GM18858 (cell line): Measurements from ENCODE around the gene SLC9A7.

Experiments
- ATAC-seq: cut with Tn5 transposase; IDR thresholded peaks from one replicate; pipeline ENCODE4 v1.9.1; 2021; ENCODE audit not compliant: unreplicated experiment

Gene SLC9A7

GRCh38 chrX:46653482-46653881, 105.4 kb downstream of the SLC9A7 start:
- no peak for ATAC-seq

- no peak for ATAC-seq
These were observed 109.3 kb downstream of the SLC9A7 start for GRCh38 chrX:46649421-46650260.

GRCh38 chrX:46648660-46649059, 110.3 kb downstream of the SLC9A7 start:
- no peak for ATAC-seq

DNA sequence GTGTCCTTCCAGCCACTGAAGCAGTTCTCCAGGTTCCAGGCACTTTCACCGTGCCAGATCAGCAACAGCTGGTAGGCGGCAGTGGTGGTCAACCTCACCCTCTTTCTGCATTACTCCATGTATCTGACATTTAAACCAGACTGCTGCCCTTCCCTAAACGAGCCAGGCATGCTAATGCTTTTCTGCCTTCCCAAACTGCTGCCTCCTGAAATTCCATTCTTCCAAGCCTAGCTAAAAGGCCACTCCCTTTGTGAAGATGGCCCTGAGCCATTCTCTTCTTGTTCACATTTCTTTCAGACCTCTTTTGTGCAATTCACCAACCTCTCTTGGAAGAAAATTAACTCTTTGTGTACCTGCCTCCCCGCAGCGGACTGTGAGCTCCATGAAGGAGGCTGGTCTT, 111.7 kb downstream of the SLC9A7 start:
- no peak for ATAC-seq

- ATAC-seq: no peak
These were observed 113.3 kb downstream of the SLC9A7 start for GRCh38 chrX:46645614-46646013.

GRCh38 chrX:46643636-46644035, 115.3 kb downstream of the SLC9A7 start:
- ATAC-seq: no peak

DNA sequence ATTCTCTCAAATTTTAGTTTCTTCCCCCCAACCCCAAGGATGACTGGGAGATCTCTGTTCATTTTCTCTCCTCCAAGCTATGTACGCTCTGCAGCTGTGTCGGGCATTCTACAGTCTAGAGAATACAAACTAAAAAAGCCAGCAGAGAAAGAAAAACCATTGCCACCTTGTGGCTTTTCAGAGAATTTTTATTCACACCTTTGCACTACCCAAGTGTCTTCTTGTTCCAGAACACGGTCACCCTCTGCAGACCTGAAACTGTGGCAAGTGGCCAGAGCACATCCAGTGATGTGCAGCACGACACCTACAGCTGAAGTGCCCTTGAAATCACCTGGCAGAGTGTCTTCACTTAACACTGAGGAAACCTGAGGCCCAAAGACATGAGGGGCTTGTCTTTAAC, 116.8 kb downstream of the SLC9A7 start:
- peak; percentile 38 for ATAC-seq

GRCh38 chrX:46637938-46638337, 121.0 kb downstream of the SLC9A7 start:
- peak; percentile 43 for ATAC-seq

DNA sequence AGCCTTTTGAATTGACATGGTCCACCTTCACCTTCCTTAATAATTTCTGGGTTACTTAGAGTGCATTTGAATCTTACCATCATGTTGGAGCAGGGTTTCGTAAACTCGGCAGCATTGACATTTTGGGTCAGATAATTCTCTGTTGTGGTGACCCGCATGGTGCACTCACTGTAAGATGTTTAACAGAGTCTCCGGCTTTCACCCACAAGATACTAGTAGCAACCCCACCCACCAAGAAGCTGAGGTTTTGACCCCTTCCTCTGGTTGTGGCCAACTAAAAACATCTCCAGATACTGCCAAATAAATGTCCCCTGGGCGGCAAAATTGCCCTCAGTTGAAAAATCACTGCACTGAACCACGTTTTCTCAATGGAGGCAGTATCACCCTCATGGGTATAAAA, 122.7 kb downstream of the SLC9A7 start:
- ATAC-seq: no peak

DNA sequence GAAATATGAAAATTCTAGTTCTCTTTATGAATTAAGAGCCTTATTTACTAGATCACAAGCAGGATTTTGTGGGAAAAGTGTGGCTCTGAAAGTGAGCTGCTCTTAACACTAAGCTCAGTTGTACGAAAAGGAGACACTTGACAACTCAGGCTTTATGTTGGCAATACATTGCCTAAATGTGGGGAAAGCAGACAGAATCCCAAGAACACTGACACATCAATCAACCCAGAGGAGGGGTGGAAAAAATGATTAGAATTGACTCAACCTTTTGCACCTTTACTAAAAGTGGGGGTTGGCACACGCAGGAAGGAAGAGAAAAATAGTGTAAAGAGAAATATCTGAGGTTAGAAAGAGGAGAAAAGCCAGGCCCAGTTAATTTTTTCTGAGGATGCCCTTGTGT, 123.7 kb downstream of the SLC9A7 start:
- ATAC-seq: no peak

DNA sequence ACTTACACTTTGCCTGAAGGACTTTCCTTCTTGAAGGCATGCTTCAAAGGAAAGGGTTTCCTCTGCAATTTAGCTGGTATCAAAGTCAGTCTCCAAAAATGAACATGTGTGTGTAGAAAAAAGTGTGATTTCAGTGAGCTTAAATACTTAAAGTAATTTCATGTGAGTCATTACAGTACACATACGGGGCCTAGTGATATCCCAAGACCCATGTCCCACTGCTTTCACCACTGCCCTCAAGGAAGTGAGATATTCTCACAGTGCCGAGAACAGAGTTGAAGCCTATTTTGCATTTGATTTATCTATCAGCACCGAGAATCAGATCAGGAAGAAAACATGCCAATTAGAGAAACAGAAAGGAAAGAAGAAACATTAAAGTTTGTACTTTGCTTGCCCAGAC, 124.3 kb downstream of the SLC9A7 start:
- peak; percentile 46 for ATAC-seq

- ATAC-seq: no peak
These were observed 128.8 kb downstream of the SLC9A7 start for GRCh38 chrX:46630141-46630540.

- ATAC-seq: peak; percentile 90
These were observed 130.2 kb downstream of the SLC9A7 start for GRCh38 chrX:46628460-46629371.

DNA sequence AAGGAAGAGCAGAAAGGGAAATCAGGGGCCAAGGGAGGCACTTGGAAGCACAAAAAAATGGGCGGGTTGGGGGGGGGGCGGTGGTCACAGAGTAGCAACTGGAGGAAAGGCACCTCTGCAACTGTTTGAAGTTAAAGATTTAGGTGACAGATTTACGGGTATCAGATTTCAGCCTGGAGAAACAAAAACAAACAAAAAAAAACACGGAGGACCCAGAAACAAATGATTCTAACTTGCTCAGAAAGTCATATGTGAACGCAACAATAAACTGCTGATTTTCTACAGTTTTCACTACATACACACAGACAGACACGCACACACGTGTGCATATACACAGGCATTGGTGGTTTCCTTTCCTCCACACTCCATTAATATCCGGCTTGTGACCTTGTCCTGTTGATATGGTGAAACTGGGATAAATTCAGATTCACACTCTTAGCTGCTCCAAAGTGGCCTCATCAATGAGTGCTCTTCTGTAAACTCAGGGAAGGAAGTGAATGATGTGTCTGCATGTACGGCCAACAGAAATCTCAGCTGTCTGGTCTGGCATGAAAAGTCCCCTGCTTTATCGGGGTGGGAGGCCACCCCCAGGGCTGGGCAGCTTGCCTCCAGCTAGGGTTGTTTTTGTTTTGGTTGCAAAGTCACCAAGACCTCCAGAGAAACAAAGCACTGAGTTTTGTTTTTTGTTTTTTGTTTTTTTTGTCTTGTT, 131.1 kb downstream of the SLC9A7 start:
- ATAC-seq: no peak

DNA sequence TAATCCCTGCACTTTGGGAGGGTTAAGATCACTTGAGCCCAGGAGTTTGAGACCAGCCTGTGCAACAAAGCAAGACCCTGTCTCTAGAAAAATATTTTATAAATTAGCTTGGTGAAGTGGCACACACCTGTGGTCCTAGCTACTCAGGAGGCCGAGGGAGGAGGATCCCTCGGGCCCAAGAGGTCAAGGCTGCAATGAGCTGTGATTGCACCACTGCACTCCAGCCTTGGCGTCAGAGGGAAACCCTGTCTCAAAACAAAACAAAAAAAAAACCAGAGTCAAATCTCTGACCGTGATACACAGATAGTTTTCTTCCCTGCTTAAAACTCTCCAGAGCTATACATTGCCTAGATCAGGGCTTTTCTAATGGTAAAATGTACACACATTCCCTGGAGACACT, 131.9 kb downstream of the SLC9A7 start:
- no peak for ATAC-seq

- no peak for ATAC-seq
These were observed 132.4 kb downstream of the SLC9A7 start for GRCh38 chrX:46626566-46626965.

- ATAC-seq: no peak
These were observed 134.7 kb downstream of the SLC9A7 start for GRCh38 chrX:46624090-46624786.

DNA sequence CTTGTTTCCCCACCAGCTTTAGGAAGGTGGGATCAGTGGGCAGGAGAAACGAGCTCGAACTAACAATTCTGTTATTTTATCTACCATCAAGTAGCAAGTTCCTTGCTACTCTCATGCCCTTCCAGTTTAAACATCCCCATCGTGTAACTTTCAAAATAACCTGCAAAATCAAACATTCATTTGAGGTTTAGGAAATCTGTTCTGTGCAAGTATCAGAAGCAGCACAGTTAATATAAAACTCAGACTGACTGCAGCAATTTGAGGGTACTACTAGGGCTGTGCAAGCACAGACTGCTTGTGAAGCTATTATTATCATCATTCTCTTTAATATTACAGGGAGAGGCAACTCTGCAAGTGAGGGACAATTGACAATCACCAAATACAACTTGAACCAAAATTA, 137.3 kb downstream of the SLC9A7 start:
- ATAC-seq: no peak

GRCh38 chrX:46620505-46620904, 138.4 kb downstream of the SLC9A7 start:
- ATAC-seq: no peak

DNA sequence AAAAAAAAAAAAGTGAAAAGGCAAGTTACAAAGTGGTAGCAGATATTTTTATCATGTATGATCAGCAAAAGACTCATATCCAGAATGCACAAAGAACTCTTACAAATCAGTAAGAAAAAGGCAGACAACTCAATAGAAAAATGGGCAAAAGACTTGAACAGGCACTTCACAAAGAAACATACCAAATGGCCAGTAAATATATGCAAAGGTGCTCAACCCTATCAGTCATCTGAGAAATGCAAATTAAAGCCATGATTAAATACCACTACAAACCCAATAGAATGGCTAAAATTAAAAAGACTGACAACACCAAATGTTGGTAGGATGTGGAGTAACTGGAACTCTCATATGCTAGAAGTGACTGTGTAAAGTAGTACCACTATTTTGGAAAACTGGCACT, 140.0 kb downstream of the SLC9A7 start:
- no peak for ATAC-seq

DNA sequence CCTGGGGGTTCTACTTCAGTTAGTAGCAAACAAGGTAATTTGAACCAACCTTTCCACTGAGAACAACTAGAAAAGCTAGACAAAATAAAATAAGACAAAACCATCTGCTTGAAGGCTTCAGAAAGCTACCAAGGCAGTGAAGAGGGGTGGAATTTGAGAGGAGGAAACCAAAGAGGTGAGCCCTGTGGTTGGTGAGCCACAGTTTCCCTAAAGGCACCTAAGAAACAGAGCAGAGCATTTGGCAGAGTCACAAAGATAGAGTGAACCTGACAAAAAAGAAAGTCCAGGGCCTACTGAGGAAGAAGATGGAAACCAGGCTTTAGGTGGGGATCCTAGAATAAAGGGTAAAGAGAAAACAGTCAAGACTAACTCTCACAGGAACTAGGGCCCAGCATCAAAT, 141.0 kb downstream of the SLC9A7 start:
- no peak for ATAC-seq
